Dedifferentiated amniotic fluid mesenchymal stem cell (primary cell): ENCODE measurements around the gene CCM2.
"Not testable (repeated sequence)": the region's sequence is repeated elsewhere in the genome, so short reads cannot be mapped to it uniquely, and the experiment has no call there.

ENCODE experiments used
- DNase-seq: peaks from one replicate; pipeline ENCODE4 v3.0.0-alpha.2; 2016; ENCODE audit errors: extremely low spot score

The CCM2 gene

DNA sequence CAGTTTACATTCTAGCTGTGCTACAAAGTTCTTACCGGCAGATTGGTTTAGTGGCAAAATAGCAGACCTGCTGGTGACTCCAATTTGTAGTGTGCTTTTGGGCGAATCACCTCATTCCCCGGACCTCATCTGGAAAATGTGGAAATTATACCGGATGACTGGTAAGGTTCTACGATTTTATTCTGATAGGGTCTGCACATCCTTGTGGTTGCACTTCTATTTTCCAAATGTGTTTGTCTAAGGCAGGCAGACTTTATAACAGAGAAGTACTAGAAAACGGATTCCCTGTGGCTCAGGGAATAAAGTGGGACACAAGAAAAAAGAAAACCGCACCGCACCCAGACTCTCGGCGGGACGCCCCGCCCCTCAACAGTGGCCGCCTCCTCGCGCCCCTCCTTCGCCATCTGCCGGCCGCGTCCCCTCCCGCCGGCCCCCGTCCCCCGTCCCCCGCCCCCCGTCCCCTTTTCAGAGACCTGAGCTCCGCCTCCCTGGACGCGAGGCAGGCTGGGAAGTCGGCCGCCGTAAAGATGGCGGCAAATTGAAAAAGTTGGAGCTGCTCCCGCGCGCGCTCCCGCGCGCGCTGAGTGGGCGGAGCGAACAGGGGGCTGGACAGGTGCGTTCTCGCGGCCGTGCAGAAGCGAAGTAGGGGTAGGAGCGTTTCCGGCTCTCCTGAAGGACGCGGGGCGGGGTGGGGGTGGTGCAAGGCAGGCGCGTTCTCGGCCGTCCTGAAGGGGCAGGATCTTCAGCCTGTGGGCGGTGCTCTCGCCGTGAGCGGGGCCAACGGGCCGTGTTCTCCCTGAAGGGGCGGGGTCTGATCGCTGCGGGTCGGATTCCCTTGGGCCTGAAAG is 532 bp upstream of the CCM2 start:
- peak; percentile 99 for DNase-seq

- DNase-seq, result no peak
Observed at GRCh38 chr7:45001138-45001694, 1.2 kb downstream of the CCM2 start.

DNA sequence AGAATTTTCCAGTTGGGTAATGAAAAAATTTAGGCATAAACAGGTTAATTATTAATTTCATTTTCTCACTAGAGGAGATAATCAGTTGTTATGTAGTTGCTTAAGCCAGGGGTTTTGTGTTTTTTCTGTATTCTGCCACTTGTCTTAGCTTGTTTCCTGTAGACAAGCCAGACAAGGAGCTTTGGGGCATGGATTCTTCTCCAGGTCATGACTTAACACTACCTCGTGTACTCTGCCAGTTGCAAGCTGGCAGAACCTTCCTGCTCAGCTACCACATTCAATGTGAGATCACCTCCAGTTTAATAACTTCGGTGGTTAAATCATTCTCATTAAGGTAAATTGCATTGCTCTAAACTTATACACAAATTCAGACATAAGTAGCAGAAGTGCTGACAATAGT is 1.8 kb downstream of the CCM2 start:
- DNase-seq, result no peak

GRCh38 chr7:45003789-45004188 is 3.8 kb downstream of the CCM2 start:
- no peak for DNase-seq

DNA sequence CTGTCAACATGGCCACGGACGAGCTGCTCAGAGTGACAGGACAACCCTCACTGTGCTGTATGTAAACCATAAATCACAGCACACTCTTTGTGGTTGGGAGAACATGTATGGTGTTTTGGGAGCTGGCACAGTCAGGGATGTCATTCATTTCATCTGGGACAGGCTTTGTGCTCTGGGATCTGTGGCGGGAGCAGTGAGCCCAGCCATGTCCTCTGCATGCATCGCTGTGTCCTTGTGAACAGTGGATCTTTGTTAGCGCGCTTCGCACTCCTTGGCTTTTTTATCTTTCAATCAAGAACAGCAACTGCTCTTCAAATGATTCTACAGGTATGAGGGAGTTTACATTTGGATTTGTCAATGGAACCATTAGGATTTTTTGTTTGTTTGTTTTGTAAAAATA is 7.1 kb downstream of the CCM2 start:
- no peak for DNase-seq

DNA sequence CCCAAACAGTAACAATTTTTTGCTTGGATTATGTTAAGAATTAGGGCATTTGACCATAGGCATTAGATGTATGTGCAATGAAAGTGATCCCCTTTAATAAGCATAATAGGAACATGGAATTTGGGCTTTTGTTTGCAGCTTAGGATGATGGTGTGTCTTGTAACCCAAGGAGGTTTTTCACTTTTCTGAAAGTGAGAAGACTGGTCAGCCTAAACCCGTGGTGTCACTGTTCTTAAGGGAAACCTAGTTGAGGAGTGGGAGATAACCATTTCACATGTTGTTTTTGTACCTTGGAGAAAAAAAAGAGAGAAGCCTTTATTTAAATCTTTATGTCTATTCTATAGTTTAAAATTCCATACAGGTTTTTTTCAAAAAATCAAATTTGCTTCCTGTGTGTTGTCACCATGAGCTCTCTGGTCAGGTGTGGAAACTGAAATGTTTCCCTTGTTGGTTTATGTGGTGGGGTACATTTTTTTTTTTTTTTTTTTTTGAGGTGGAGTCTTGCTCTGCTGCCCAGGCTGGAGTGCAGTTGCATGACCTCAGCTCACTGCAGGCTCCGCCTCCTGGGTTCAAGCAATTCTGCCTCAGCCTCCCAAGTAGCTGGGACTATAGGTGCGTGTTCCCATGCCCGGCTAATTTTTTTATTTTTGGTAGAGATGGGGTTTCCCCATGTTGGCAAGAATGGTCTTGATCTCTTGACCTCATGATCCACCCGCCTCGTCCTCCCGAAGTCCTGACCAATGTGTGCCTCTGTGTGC is 7.7 kb downstream of the CCM2 start:
- no peak for DNase-seq

DNA sequence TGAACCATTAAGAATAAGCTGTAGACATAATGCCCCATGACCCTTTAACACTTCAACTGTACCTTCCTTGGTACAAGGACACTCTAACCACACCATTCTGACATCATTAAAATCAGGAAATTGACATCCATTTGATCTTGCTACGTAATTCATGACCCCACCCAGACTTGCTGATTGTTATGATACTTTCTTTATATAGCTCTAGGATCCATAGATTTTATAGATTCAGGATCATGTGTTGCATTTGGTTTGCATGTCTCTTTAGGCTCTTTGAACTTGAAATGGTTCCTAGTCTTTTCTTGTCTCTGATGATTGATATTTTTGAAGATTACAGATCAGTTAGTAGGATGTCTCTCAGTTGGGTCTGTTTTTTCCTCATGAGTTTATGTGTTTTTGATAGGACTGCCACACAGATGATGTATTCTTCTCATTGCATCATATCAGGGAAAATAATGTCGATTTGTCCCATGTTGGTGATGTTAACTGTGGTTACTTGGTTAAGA is 13.5 kb downstream of the CCM2 start:
- no peak for DNase-seq

DNA sequence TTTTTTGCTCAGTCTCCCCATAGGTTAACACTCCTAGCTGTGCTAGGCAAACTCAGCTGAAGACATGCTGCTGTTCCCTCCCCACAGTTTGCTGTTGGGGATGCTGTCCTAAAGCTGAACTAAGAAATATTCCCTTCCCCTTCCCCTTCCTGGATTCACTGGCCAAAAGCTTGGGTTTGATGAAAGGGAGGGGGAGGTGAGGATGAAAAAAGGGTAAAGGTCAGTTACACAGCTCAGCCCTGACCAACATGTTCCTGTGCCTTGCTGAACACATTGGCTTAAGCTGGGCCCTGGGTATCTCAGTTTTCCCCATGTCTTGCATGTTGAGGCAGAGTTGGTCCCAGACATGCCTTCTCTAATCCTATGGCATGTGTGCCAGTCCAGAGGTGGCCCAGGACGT is 15.3 kb downstream of the CCM2 start:
- DNase-seq, result no peak

- DNase-seq, result no peak
Observed at GRCh38 chr7:45017253-45017652, 17.3 kb downstream of the CCM2 start.

DNA sequence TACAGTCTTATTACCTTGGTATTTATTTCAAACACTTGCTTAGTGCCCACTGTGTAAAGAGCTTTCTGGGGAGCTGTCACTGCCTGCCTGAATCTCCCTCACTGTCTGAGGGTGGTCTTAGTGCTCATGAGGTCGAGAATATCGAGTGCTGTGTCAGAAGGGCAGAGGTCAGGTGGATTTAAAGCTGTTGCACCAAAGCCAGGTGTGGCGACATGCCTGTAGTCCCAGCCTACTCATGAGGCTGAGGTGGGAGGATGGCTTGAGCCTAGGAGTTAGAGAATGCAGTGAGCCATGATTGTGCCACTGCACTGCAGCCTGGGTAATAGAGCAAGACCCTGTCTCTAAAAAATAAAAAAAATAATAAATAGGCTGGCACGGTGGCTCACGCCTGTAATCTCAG is 20.9 kb downstream of the CCM2 start:
- no peak for DNase-seq

GRCh38 chr7:45021604-45022296 is 21.7 kb downstream of the CCM2 start:
- DNase-seq, result no peak

GRCh38 chr7:45024126-45024744 is 24.2 kb downstream of the CCM2 start:
- DNase-seq, result no peak

DNA sequence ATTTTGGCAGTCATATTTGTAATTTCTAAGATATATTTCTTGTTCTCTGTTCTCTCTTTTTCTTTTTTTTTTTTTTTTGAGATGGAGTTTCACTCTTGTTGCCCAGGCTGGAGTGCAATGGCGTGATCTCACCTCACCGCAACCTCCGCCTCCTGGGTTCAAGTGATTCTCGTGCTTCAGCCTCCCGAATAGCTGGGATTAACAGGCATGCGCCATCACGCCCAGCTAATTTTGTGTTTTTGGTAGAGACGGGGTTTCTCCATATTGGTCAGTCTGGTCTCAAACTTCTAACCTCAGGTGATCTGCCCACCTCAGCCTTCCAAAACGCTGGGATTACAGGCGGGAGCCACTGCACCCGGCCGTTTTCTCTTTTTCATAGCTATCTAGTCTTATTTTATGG is 25.5 kb downstream of the CCM2 start:
- not testable (repeated sequence) for DNase-seq

- no peak for DNase-seq
Observed at GRCh38 chr7:45026013-45026412, 26.0 kb downstream of the CCM2 start.

- DNase-seq, result no peak
Observed at GRCh38 chr7:45026984-45027773, 27.2 kb downstream of the CCM2 start.

GRCh38 chr7:45027774-45028114 is 27.7 kb downstream of the CCM2 start:
- no peak for DNase-seq

- DNase-seq, result no peak
Observed at GRCh38 chr7:45028138-45028919, 28.3 kb downstream of the CCM2 start.

- DNase-seq, result no peak
Observed at GRCh38 chr7:45028920-45029344, 28.9 kb downstream of the CCM2 start.

GRCh38 chr7:45031829-45032228 is 31.8 kb downstream of the CCM2 start:
- no peak for DNase-seq

GRCh38 chr7:45032421-45032820 is 32.4 kb downstream of the CCM2 start:
- DNase-seq, result no peak
